ENCODE data around the gene CASP2.
"Not testable (repeated sequence)": the region's sequence is repeated elsewhere in the genome, so short reads cannot be mapped to it uniquely, and the experiment has no call there.

The CASP2 gene

GRCh38 chr7:143263266-143264195 is 24.6 kb upstream of the CASP2 start, which contains the start of gene GSTK1:
GSTK1 (plus strand) TSS chr7:143263441; CDS start chr7:143263514, 73 bp downstream.
- TF ChIP-seq CTCF (IDR thresholded peaks at IDR 0.05; ENCODE audit: insufficient read depth, low read depth, low read length, missing control alignments) = no peak
- peak; percentile 72 for DNase-seq (ENCODE audit: low read depth)
- H3K4me3 ChIP-seq (ENCODE audit: low read length) = peak within 1 kb of the TSS; percentile 92

- H3K4me3 ChIP-seq (ENCODE audit: low read length) = peak overlapping the region; percentile 92
Observed at GRCh38 chr7:143264196-143264568, 24.0 kb upstream of the CASP2 start.

GRCh38 chr7:143265017-143265693 is 23.0 kb upstream of the CASP2 start:
- no peak for DNase-seq (ENCODE audit: low read depth)
- H3K4me3 ChIP-seq (ENCODE audit: low read length) = no peak overlapping the region
- TF ChIP-seq CTCF (IDR thresholded peaks at IDR 0.05; ENCODE audit: insufficient read depth, low read depth, low read length, missing control alignments) = no peak

More at GRCh38 chr7:143264196-143264568, 24.0 kb upstream of the CASP2 start:
- DNase-seq (ENCODE audit: low read depth) = not testable (repeated sequence)

GRCh38 chr7:143269251-143269650 is 18.9 kb upstream of the CASP2 start:
- H3K4me3 ChIP-seq (ENCODE audit: low read length) = no peak overlapping the region
- no peak for TF ChIP-seq CTCF (IDR thresholded peaks at IDR 0.05; ENCODE audit: insufficient read depth, low read depth, low read length, missing control alignments)
- DNase-seq (ENCODE audit: low read depth) = no peak

GRCh38 chr7:143271240-143271639 is 16.9 kb upstream of the CASP2 start:
- no peak overlapping the region for H3K4me3 ChIP-seq (ENCODE audit: low read length)
- TF ChIP-seq CTCF (IDR thresholded peaks at IDR 0.05; ENCODE audit: insufficient read depth, low read depth, low read length, missing control alignments) = no peak
- no peak for DNase-seq (ENCODE audit: low read depth)

GRCh38 chr7:143272871-143273270 is 15.3 kb upstream of the CASP2 start:
- no peak for TF ChIP-seq CTCF (IDR thresholded peaks at IDR 0.05; ENCODE audit: insufficient read depth, low read depth, low read length, missing control alignments)
- no peak overlapping the region for H3K4me3 ChIP-seq (ENCODE audit: low read length)
- no peak for DNase-seq (ENCODE audit: low read depth)
